Adipocyte (in vitro differentiated cells): ENCODE results near the gene PACSIN2.
"Not testable (repeated sequence)": the region's sequence is repeated elsewhere in the genome, so short reads cannot be mapped to it uniquely, and the experiment has no call there.

ENCODE experiments used
- DNase-seq: peaks from one replicate; pipeline ENCODE4 v3.0.0-alpha.2; 2015; ENCODE audit warnings: low read depth
- H3K27me3 ChIP-seq: replicated peaks from 2 replicates; pipeline ENCODE4 v1.7.0; 2013; ENCODE audit warnings: mild to moderate bottlenecking, low read length, moderate library complexity; ENCODE audit not compliant: control insufficient read depth, insufficient read depth
- H3K36me3 ChIP-seq: 2 replicates; pipeline ENCODE4 v1.7.0; 2013; ENCODE audit warnings: low read length, mild to moderate bottlenecking, moderate library complexity; ENCODE audit not compliant: control insufficient read depth, insufficient read depth, severe bottlenecking
- H3K4me1 ChIP-seq: 2 replicates; pipeline ENCODE4 v1.7.0; 2013; ENCODE audit warnings: mild to moderate bottlenecking, low read length, moderate library complexity; ENCODE audit not compliant: control insufficient read depth, insufficient read depth
- H3K4me3 ChIP-seq: 2 replicates; pipeline ENCODE4 v1.7.0; 2013; ENCODE audit warnings: mild to moderate bottlenecking, low read length, moderate library complexity
- H3K9ac ChIP-seq: 2 replicates; pipeline ENCODE4 v1.7.0; 2013; ENCODE audit warnings: mild to moderate bottlenecking, low read length, moderate library complexity
- H3K9me3 ChIP-seq: 2 replicates; pipeline ENCODE4 v1.7.0; 2013; ENCODE audit warnings: mild to moderate bottlenecking, low read length, moderate library complexity; ENCODE audit not compliant: control insufficient read depth

The PACSIN2 gene

DNA sequence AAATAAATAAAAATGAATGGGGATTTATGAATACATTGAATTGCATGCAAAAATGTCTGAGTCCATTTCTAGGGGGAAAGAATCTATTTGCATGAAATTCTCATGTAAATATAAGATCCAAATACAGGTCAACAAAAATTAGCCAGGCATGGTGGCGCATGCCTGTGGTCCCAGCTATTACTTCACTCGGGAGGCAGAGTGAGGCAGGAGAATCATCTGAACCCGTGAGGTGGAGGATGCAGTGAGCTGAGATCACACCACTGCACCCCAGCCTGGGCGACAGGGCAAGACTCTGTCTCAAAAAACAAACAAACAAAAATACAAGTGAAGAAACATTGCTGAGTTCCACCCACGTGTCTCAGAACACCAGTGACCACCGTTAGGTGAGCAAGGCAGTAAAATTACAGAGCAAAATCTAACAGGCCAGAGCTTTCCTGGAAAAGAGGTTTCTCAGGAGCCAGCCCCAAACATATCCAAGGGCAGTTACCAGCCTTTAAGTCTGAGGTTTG is 17.3 kb downstream of the PACSIN2 start:
- H3K4me1 ChIP-seq = peaks cover 60% of the 10 kb centered on the region

DNA sequence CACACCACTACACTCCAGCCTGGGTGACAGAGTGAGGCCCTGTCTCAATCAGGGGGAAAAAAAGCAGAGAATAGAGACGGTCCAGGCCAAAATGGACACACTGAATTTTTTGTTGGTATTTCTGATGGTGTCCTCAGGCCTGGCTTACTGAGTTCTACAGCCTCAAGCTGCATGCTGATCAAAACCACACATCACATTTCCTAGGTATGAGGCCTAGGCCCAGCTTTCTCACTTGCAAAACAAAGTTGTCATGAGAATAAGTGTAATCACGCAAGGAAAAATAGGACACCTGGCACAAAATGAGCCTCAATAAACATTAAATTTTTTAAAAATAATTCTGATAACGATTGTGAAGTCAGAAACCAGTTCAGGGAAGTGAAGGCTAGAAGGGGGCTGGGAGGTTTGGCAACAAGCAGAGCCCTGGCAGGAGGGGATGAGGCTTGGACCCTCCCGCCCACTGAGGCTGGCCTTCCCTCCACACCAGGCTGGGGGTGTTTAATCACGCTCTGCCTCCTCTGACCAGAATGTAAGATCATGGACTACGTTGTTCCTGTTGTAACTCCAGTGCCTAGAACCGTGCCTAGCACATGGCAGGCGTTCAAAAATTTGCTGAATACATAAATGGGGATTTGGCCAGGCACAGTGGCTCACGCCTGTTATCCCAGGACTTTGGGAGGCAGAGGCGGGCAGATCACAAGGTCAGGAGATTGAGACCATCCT is 18.1 kb downstream of the PACSIN2 start:
- Histone ChIP-seq H3K4me1 (peaks cover 52% of the 10 kb centered on the region), H3K36me3 (no peaks in the 10 kb centered on the region), H3K9ac (peak overlapping the region; percentile 50), H3K4me3 (no peak overlapping the region), H3K27me3 (no peaks in the 10 kb centered on the region), H3K9me3 (no peaks in the 10 kb centered on the region)
- DNase-seq = no peak

More for the DNA sequence above, 17.3 kb downstream of the PACSIN2 start:
- H3K27me3 ChIP-seq = no peaks in the 10 kb centered on the region
- H3K36me3 ChIP-seq = no peaks in the 10 kb centered on the region
- H3K9ac ChIP-seq = no peak overlapping the region
- H3K9me3 ChIP-seq = no peaks in the 10 kb centered on the region
- no peak for DNase-seq
- no peak overlapping the region for H3K4me3 ChIP-seq

DNA sequence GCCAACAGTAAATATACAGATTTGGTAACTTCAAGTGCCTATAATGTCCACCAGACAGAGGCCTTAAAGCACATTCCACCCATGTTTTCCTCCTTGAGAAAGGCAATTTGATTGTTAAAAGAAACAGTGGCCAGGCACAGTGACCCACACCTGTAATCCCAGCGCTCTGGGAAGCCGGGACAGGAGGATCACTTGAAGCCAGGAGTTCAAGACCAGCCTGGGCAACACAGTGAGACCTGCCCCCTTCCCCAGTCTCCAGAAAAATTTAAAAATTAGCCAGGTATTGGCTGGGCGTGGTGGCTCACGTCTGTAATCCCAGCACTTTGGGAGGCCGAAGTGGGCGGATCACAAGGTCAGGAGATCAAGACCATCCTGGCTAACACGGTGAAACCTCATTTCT is 19.3 kb downstream of the PACSIN2 start:
- DNase-seq, H3K9me3 ChIP-seq, H3K36me3 ChIP-seq, H3K27me3 ChIP-seq: not testable (repeated sequence)
- Histone ChIP-seq H3K4me1 (peaks cover 50% of the 10 kb centered on the region), H3K9ac (peak overlapping the region; percentile 87), H3K4me3 (peak overlapping the region; percentile 46)

DNA sequence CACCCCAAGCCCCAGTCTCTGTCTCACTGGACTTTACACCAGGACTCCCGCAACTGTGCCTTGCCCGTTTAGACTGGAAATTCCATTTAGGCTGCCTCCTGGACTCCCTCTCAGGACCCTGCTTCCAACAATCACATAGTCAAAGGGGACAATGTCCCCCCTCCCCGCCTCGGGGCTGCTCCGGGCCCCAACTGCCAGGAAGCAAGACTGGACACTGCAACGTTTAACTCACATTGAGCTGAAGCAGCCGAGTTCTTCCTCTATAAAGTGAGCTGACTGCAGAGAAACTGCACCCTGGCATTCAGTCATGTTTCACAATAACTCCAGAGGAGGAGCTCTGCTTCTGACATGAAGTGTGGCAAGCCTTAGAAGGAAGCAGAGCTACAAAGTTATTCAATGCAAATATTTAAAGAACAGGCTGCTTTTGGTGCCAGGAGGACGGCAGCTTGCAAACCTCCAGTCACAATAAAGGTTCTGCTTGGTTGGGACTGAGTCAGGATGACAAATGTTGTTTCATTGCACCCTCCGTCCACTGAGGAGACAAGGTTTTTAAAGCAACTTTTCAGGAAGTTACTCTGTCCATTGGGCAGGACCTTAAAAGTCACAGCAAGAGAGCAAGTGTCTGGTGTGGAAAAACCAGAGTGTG is 19.9 kb downstream of the PACSIN2 start:
- peaks cover 53% of the 10 kb centered on the region for H3K4me1 ChIP-seq
- H3K9ac ChIP-seq = peak overlapping the region; percentile 87
- no peaks in the 10 kb centered on the region for H3K9me3 ChIP-seq
- no peaks in the 10 kb centered on the region for H3K36me3 ChIP-seq
- H3K27me3 ChIP-seq = no peaks in the 10 kb centered on the region
- H3K4me3 ChIP-seq = peak overlapping the region; percentile 73
- DNase-seq = peak; percentile 94

DNA sequence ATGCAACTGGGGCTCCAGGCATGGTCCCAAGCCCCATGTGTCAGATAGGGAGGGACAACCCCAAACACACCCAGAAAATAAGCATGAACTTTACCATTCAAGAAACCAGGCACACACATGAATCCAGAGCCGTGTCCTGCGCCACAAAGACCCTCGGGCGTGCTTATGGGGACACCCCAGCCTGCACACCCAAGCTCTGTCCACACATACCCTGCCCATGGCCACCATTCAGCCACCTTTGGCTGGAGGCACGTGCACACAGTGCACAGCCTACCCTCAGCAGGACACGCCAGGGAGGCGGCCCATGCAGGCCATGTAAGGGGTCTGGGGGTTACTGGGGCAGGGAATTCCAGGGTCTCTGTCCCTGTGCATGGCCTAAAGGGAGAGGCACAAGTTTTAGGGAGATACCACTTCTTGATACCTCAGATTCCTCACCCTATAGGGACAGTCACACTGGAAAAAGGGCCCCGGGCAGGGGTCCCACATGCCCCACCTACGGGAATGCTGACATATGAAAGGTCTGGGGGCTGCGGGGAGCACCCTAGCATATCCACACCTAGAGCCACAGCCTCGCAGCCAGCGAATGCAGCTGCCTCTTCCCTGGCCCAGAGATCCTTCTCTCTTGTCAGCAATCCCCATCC is 20.6 kb downstream of the PACSIN2 start:
- no peaks in the 10 kb centered on the region for H3K36me3 ChIP-seq
- peak overlapping the region; percentile 73 for H3K4me3 ChIP-seq
- no peaks in the 10 kb centered on the region for H3K27me3 ChIP-seq
- DNase-seq = no peak
- H3K9me3 ChIP-seq = no peaks in the 10 kb centered on the region
- H3K9ac ChIP-seq = peak overlapping the region; percentile 87
- peaks cover 53% of the 10 kb centered on the region for H3K4me1 ChIP-seq

DNA sequence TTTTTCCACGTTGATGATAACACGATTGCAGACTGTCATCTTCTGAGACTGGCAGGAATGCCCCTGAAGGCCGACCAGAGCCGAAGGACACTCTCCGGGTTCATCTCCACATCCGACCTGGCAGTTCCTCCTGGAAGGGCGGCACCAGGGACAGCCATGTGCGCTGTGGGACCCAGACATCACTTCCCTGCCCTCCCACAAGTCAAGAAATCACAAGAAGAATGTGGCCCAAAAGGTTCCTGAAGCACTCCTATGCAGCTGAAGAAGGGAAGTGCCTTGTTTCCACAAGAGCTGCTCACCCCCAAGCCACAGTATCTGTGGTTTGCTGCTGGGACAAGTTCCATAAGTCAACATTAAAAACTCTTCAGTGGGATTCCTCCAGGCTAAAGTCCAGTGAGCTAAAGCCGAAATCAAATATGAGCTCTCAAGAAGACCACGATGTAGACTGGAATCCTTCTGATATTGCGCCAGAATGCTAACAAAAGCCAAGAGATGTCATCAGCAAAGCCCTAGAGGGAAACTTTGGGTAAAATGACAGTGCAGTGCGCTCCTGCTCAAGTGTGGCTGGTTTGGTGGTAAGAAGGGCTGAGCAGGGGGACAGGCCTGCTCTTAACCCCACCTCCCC is 21.2 kb downstream of the PACSIN2 start:
- peak; percentile 83 for DNase-seq
- Histone ChIP-seq H3K4me1 (peaks cover 53% of the 10 kb centered on the region), H3K9ac (peak overlapping the region; percentile 87), H3K4me3 (peak overlapping the region; percentile 73), H3K9me3 (no peaks in the 10 kb centered on the region), H3K27me3 (no peaks in the 10 kb centered on the region), H3K36me3 (no peaks in the 10 kb centered on the region)

DNA sequence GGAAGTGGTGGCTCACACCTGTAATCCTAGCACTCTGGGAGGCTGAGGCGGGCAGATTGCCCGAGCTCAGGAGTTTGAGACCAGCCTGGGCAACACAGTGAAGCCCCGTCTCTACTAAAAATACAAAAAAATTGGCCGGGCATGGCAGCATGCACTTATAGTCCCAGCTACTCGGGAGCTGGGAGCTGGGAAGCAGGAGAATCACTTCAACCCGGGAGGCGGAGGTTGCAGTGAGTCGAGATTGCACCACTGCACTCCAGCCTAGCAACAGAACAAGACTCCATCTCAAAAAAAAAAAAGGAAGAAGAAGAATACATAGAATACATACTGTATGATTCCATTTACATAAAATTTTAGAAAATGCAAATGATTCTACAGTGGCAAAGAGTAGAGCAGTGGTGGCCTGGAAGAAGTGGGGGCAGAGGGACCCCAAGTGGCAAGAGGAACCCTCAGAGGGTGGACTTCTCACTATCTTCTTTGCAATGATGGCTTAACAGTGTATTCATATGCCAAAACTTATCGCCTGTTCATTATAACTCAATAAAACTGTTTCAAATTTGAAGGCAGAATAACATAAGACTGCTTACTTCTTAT is 22.0 kb downstream of the PACSIN2 start:
- H3K4me1 ChIP-seq = peaks cover 58% of the 10 kb centered on the region

DNA sequence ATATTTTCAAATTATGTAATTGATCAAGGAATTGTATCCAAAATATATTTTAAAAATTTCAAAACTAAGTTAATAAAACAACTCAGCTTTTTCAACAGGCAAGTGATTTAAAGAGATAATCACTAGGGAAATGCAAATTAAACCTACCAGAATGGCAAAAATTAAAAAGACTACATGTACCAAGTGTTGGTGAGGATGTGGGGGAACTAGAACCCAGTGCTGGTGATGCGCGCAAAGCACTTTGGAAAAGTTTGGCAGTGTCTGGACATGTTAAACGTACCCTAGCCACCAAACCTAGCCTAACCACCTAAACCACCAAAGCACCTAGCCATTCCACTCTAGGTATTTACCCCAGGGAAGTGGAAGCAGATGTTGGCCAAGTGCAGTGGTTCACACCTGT is 22.9 kb downstream of the PACSIN2 start:
- Histone ChIP-seq H3K27me3 (no peaks in the 10 kb centered on the region), H3K4me1 (peaks cover 57% of the 10 kb centered on the region), H3K9ac (no peak overlapping the region), H3K9me3 (no peaks in the 10 kb centered on the region), H3K4me3 (no peak overlapping the region), H3K36me3 (no peaks in the 10 kb centered on the region)
- no peak for DNase-seq

More for the DNA sequence above, 22.0 kb downstream of the PACSIN2 start:
- H3K27me3 ChIP-seq = no peaks in the 10 kb centered on the region
- no peak overlapping the region for H3K9ac ChIP-seq
- no peaks in the 10 kb centered on the region for H3K9me3 ChIP-seq
- H3K36me3 ChIP-seq = no peaks in the 10 kb centered on the region
- DNase-seq = no peak
- peak overlapping the region; percentile 73 for H3K4me3 ChIP-seq

DNA sequence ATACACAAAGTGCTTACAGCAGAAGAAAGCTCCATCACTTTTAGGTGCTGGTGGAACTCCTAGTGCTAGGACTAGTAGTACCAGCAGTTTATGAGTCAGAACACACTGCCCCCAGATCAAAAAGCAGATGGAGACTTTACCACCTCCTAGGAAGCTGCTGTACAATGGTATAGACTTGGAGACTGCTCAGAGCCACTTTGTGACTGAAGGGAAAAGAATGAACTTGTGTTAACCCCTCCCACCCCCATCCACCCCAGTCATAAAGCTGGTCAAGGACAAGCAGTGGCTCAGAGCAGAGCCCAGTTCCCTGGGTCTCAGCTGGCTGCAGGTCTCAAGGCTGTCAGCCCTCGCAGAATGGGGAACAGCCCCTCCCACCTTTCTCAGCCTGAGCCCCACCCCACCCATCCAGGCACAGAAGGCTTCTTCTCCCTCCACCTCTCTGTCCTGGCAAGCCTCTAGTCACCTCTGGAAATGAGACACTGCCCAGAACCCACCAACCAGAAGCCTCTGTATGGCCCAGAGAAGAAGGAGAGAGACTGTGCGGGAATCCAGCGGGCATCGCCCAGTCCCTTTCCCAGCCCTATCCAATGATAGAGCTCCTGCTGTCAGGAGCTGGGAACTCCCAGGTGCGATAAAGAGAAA is 23.8 kb downstream of the PACSIN2 start:
- no peaks in the 10 kb centered on the region for H3K9me3 ChIP-seq
- H3K27me3 ChIP-seq = no peaks in the 10 kb centered on the region
- H3K9ac ChIP-seq = no peak overlapping the region
- H3K4me1 ChIP-seq = peaks cover 48% of the 10 kb centered on the region
- H3K4me3 ChIP-seq = no peak overlapping the region
- DNase-seq = peak; percentile 46
- H3K36me3 ChIP-seq = no peaks in the 10 kb centered on the region

DNA sequence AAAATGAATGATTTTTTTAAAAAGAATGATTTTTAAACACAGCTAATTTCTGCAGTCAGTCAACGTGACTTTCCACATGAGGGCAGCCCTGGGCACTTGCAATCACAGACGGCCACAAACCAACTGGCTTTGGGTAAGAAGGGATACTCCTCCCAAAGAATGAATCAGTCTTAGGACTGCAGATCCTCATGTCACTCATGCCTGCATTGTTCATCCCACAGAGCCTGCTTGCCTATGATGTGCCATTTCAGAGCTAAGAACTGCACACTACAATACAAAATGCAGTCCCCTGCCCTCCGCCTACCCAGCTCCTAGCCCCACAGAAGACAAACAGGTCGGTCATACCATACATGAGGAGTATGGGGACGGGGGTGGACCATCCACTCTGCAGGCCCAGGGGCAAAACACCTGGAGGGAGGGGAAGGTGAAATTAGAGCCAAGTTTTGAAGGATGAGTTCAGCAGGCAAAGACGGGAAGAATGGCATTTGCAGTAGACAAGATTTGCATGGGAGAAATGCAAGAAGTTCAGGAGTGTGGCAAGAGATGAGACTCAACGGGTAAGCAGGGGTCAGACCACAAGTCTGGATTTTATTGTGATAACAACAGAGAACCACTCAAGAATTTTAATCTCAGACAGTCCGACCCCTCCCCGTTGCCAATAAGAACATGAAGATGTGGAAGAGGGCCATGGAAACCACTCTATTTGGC is 24.7 kb downstream of the PACSIN2 start:
- Histone ChIP-seq H3K9me3 (no peaks in the 10 kb centered on the region), H3K4me3 (peak overlapping the region; percentile 54), H3K4me1 (peaks cover 43% of the 10 kb centered on the region), H3K27me3 (no peaks in the 10 kb centered on the region), H3K9ac (no peak overlapping the region), H3K36me3 (no peaks in the 10 kb centered on the region)
- peak; percentile 89 for DNase-seq
